Heart left ventricle (tissue), 13 donors: ENCODE measurements around the gene XRCC5.

Experiments
- CTCF ChIP-seq, 12 donors: fragments of 200-600 bp; sonication (generic) in 4 of 12; IDR thresholded peaks; one replicate each; pipeline versions ENCODE4 v1.5.0 to v1.8.0; 2018 to 2022; ENCODE audit warnings: antibody characterized with exemption in 12 of 12, mild to moderate bottlenecking in 5 of 12
- POLR2A ChIP-seq, 2 donors: fragments of 450-650 bp; IDR thresholded peaks; one replicate each; pipeline ENCODE4 v1.6.1; 2017; ENCODE audit warnings: antibody characterized with exemption in 2 of 2, mild to moderate bottlenecking in 2 of 2, moderate library complexity in 2 of 2
- donor health status: ischemic (EF 13 %, LVEDD 7.1; RV severe dilation, severe dysfunction).
- donor health status: DM: no; HTN: yes; CAD: no.
- donor health status: DM: no; HTN: no; CAD: no.
- donor health status: ischemic (EF 25% LVEDD 6.9; RV normal size, moderate dysfunction).
- donor health status: ischemic (EF 25% LVEDD 5.7; RV mildly dilated, moderate dysfunction).
- donor health status: ischemic (EF 35%, LVEDD 5.7; RV mildly dilated, moderate dysfunction).
- donor health status: nonischemic (EF 11% LVEDD 7.7; RV severe dilation, severe dysfunction).
- donor health status: DM: yes; HTN: yes; CAD: no.
- donor health status: PGD.
- donor health status: ischemic (EF 29% LVEDD 5.4; RV normal size, mild dysfunction).
- donor health status: nonischemic (EF 23%, LVEDD 6.1; RV moderate dilation, normal function).

GRCh38 chr2:216245391-216245975, 136.3 kb downstream of the XRCC5 start:
- TF ChIP-seq CTCF (IDR thresholded peaks at IDR 0.05) = no peak
- TF ChIP-seq POLR2A (IDR thresholded peaks at IDR 0.05) = no peak
